Measurements from ENCODE around the gene SLC25A33.

The SLC25A33 gene

DNA sequence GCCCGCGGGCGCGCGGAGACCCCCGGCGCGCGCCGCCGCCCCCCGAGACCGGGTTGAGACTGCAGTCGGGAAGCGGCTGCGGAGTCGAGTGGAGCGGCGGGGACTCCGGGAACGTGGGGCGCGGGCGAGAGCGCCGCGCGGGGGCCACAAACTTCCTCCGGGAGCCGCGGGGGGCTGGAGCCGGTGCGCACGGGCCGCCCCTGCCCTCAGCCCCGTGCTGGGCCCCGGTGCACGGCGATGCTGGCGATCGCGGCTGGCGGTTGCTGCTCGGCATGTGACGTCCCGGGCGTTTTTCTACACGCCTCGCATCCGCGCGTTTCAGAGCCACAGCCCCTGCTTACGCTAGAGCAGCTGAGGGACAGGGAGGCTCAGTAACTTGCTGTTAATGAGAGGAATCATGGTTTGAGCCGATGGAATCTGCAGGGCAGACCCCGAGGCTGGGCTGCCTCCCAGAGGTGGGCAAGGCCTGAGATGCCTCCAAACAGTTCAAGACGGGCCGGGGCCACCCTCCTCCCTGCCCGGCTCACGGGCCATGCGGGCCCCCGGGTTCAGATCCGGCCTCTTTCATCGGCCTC is 50.0 kb downstream of the SLC25A33 start:
- FAIRE-seq, result no peak

DNA sequence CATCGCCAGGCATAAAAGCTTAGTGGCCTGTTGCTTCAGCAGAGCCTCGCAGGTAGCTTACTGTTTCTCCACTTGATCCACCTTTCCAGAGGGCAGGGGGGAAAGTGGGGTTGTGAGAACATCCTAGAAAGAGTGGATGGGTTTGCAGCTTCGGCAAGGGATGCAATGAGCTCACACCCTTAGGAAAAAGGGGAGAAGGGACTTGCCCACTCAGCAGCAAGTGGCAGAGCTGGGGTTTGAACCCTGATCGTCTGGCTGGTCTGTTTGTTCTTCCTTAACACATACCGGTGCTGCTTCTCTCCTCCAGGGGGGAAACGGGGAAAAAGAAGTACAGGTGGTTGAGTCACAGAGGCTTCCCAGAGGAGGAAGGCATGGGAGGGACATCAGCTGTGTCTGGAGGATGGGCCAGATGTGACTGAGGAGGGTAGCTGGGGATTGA is 50.5 kb downstream of the SLC25A33 start:
- FAIRE-seq, result no peak

DNA sequence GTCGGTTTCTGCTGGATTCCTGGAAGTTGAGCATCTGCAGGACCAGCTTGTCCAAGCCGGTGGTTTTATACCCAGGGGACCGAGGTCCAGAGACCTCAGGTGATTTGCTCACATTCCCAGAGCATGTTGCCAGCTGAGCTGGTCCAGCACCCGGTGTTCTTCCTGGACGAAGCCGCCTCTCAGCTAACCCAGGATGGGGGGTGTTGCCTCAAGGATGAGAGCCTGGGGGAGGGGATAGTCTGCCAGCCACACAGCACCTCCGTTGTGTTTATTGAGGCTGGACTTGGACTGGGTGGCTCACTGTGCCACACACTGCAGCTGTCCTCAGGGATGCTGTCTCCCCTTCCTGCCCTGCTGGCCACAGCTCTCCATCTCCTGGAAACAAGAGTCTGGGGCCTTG is 50.9 kb downstream of the SLC25A33 start:
- no peak for FAIRE-seq

DNA sequence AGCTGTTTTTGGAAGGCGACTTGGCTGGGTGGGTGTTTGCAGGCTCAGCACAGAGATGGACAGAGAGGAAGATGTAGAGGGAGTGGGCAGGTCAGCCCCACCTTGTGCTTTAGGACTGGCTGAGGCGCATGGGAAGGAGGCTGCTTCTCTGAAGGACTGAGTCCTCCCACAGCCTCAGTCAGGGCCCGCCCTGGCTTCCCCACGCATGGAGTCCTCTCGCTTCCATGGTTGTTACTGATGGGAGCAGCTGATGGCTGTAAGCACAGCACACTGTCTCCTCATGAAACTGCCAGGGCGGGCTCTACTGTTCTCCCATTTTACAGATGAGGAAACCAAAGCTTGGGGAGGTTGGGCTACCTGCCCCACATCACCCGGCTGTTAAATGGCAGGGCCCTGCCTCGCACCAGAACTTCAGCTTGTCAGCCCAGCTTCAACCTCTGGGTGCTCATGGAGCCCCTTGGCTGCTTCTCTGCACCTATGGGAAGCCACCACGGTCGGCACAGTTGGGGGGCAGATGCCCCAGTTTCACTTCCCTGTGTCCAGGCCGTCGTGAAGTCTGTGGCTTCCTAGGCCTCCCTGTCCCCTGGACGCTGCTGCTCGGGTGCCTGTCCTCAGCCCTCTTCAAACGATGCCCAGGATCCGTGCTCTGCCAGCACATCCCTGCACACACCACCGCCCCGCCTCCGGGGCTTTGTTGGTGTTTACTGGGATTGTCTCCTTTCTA is 51.8 kb downstream of the SLC25A33 start:
- no peak for FAIRE-seq

DNA sequence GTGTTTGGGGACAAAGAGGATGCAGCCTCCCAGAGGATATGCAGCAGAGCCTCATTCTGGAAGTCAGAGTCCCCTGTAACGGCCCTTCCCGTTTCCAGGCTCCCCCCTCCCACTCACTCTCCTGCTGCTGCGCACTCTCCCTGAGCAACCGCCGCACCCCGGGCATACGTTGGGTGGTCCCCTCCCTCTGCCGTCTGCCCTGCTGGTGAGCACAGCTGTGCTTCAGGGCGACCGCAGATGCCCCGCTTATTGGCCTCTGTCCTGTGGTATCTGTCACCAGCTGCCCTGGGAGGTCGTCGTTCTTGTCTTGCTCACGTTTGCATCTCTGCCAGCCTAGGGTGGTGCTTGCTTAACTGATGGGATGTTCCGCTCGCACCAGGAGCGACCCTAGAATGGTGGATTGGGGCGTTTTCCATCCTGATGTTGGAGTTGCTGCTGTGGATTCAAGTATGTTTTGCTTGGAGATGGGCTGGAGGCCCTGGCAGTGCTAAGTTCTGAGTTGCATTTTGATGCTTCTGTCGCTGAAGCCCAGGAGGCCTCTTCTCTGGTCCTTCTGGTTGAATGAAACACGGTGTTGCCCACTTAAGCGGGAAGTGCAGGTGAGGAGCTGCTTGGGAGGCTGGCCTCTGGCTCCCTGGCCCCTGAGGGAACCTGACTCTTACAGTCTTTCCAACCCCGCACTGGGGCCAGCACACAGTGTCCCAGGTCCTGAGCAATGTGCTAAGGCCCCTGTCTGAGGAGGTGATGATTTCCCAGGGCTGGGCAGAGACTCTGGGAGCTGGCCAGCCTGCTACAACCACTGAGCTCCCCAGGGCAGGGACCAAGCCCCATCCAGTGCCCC is 52.6 kb downstream of the SLC25A33 start:
- FAIRE-seq, result no peak

DNA sequence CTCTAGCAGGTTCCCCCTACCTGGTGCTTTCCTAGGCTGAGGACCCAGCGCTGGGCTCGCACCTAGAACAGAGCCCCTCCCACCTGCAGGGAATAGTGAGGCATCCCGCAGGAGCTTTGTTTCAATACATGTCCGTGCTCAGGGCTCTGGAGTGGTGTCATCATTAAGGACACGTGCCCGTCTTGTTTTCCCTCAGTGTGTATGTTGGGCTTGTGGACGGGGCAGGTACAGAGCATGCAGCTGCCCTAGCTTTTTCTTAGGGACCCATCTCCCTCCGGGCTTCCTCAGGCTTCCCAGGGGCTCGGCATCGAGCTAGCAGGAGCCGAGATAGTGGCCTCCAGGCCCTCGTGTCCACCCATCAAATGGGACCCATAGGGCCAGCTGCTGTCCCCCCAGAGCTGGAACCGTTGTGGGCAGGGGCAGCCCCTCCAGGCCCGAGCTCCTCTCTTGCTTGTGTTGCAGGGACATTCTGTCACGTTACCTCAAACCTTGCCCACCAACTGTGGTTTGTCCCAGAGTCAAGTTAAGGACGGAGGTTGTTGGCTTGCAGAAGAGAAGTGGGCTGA is 53.3 kb downstream of the SLC25A33 start:
- FAIRE-seq, result no peak

GRCh38 chr1:9593147-9593491 is 53.9 kb downstream of the SLC25A33 start:
- no peak for FAIRE-seq

DNA sequence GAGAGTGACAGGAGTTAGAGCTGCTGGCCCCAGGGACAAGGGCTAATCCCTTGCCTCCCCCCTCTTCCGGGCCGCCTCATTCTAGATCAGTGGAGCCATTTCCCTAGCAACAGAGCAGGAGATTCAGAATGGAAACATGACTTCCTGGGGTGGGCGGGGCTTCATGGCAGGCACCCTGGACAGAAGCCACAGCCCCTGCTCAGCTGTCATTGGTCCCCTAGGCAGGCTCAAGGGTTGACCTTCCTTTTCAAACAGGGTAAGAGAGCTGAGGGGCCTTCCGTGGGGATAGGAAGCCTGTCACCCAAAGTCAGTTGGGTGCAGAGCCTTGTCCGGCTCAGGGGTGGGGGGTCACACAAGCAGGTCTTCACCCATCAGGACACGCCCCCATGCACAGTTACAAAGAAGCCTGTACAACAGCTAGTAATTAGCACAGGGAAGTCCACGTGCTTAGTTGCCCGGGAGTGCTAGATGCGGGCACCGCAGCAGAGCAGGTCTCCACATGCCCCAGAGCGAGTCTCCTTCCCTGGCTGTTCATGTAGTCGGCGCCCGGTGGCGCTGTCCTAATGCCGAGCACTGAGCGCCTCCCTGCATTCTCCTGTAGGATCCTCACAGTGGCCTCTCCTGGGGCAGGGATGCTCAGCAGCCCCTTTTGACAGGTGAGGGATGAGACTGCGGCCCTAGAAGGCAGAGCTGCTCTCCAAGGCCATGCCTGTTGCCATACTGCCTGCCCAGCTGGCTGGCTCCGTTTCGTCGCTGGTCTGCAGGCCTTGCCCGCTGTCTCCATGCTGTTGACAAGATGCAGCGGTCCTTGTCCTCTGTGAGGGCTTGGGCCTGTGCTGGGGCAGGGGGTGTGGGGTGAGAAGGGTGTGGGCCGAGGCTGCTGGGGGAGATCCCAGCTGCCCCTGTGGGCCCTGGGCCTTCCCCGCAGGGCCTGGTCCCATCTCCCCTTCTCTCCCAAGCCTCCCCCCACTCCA is 54.5 kb downstream of the SLC25A33 start:
- FAIRE-seq, result no peak

DNA sequence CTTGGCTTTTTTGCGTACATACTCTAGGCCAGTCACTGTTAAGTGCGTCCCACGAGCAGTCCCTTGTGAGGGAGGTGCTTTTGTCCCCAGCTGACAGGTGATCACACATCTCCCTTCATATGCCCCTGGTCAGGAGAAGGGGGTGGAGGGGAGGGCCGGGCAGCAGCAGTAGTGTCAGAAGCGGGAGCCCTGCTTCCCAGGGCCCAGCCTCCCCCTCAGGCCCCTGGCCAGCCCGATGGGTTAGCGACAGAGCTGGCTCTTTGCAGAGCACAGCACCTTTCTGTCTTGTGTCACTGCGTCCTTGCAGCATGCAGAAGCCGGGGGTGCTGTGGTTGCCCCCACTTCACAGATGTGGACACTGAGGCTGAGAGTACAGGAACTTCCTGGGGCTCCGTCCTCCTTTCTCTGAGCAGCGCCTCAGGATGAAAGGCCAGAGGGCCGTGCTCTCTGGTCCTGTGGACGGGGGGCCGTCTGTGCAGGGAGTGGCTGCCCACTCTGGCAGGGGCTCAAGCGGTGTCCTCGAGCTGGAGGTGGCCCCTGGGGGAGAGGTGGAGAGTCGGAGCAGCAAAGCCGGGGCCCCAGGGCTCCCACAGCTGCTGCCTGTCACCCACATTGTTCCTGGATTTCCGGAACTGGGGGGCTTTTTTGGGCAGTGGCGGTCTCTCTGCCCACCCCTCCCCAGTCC is 55.3 kb downstream of the SLC25A33 start:
- no peak for FAIRE-seq

- FAIRE-seq, result no peak
Measured at GRCh38 chr1:9595156-9595967, 56.1 kb downstream of the SLC25A33 start.

GRCh38 chr1:9595968-9596340 is 56.7 kb downstream of the SLC25A33 start:
- no peak for FAIRE-seq

GRCh38 chr1:9596415-9597123 is 57.3 kb downstream of the SLC25A33 start:
- FAIRE-seq, result no peak

DNA sequence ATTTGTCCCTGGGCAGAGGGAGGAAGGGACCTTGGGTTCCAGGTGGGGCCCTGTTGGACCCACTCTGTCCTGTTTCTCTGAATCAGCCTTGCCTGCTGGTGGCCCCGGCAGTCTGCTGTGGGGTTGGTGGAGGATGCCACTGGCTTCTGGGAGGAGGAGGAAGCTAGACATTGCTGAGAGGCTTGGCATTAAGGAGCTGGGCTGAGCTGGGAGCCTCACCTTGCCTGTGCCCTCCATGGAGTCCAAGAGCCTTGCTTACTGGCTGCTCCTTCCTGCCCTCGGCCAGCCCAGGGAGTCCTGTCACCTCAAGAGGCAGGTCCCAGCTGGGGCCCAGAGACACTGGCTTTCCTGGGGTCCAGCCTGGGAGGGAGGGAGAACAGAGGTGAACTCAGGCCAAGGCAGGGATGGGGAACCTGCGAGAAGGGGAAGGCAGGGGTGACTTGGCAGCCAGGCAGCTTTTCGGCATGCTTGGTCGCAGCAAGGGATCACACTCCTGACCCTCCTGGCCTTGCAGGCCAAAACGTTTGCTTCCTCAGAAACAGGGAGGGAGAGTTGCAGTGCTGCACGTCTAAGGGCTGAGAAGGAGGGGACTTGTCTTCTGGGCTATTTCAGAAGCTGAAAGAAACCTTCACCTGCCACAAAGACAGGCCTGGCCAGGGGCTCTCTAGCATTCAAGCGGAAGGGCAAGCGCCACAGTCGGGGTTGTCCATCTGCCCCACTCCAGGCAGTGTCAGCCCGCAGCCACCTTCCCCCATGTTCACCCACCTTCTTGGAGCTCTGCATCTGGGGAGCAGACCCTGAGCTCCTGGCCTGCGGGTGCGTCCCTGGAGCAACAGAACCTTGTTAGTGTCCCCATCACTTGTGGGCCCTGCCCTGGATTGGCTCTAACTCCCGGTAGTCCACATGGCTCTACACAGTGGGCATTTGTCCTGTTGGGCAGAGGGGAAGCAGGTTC is 58.4 kb downstream of the SLC25A33 start:
- no peak for FAIRE-seq

DNA sequence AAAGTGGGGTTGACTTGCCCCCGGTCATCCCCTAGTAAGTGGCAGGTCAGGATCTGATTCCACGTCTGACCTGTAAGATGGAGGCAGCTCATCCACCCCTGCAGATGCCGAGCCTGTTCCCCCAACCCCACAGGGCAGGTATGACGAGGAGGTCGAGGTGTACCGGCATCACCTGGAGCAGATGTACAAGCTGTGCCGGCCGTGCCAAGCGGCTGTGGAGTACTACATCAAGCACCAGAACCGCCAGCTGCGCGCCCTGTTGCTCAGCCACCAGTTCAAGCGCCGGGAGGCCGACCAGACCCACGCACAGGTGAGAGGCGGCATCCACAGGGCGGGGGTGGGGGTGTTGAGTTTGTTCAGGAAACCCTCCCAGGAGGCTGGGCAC is 59.0 kb downstream of the SLC25A33 start:
- FAIRE-seq, result no peak

- no peak for FAIRE-seq
Measured at GRCh38 chr1:9599741-9600140, 60.5 kb downstream of the SLC25A33 start.

DNA sequence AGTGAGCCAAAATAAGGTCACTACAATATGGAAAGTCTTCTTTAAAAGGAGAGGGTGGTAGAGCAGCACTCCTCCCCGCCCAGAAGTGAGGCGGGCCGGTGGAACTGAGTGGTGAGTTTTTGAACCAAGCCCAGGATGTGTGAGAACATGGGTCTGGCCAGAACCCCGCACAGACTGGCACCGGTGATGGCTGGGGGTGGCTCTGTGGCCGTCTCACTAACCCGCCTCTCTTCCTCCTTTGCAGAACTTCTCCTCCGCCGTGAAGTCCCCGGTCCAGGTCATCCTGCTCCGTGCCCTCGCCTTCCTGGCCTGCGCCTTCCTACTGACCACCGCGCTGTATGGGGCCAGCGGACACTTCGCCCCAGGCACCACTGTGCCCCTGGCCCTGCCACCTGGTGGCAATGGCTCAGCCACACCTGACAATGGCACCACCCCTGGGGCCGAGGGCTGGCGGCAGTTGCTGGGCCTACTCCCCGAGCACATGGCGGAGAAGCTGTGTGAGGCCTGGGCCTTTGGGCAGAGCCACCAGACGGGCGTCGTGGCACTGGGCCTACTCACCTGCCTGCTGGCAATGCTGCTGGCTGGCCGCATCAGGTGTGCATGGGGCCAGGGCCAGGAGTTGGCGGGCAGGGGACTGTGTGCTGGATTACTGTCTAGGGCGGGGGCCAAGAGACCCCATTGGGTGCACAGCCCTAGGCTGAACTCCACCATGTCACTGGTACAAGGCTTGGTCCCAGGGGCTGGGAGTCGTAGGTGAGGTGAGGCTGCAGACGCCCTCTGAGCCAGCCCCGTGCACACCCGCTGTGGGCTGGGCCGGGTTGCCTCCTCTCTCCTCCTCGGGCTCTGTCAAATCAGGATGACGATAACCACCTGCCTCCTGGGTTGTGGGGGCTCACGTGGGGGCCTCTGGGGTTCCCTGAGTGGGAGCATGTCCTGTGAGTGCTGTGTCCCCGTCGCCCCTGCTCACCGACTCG is 61.9 kb downstream of the SLC25A33 start:
- FAIRE-seq, result no peak

GRCh38 chr1:9601942-9602793 is 62.9 kb downstream of the SLC25A33 start:
- no peak for FAIRE-seq
